ENCODE results near the gene N4BP3.
A peak's percentile ranks its signal among the peaks of the same experiment; 100 is the strongest.

Gene N4BP3

DNA sequence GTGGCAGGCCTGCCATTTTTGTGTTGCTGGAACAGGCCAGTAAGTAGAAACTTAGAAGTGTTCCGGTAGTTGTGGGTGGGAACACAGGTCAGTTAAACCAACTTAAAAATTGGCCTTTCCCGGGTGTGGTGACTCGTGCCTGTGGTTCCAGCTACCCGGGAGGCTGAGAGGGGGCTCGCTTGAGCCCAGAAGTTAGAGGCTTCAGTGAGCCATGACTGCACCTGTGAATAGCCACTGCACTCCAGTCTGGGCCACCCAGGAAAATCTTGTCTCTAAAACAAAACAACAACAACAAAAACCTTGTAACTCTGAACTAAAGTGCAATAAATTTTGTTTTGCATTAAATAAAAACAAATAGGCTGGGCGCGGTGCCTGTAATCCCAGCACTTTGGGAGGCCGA is 41.7 kb downstream of the N4BP3 start:
- no peak overlapping the region for H3K27ac ChIP-seq (ENCODE audit: low read length)
- no peaks in the 10 kb centered on the region for H3K4me1 ChIP-seq (ENCODE audit: insufficient read depth, low read length)
- no peak overlapping the region for H3K4me3 ChIP-seq (ENCODE audit: low read length)
- H3K9ac ChIP-seq (ENCODE audit: low read depth, low read length) = no peak overlapping the region
- no peaks in the 10 kb centered on the region for H3K27me3 ChIP-seq (ENCODE audit: insufficient read depth, low read length)
- no peaks in the 10 kb centered on the region for H3K9me3 ChIP-seq (ENCODE audit: insufficient read depth, low read depth, low read length)
- peaks cover 27% of the 10 kb centered on the region for H3K36me3 ChIP-seq (ENCODE audit: insufficient read depth, low read depth, low read length)

- Histone ChIP-seq H3K27me3 (ENCODE audit: insufficient read depth, low read length) (peaks cover 5% of the 10 kb centered on the region), H3K9me3 (ENCODE audit: insufficient read depth, low read depth, low read length) (no peaks in the 10 kb centered on the region), H3K36me3 (ENCODE audit: insufficient read depth, low read depth, low read length) (no peaks in the 10 kb centered on the region), H3K4me3 (ENCODE audit: low read length) (no peak overlapping the region), H3K27ac (ENCODE audit: low read length) (no peak overlapping the region), H3K9ac (ENCODE audit: low read depth, low read length) (no peak overlapping the region), H3K4me1 (ENCODE audit: insufficient read depth, low read length) (peaks cover 6% of the 10 kb centered on the region; the same call in 1 of the 2 replicates)
Observed at GRCh38 chr5:178160176-178160575, 46.8 kb downstream of the N4BP3 start.

GRCh38 chr5:178162481-178162880 is 49.1 kb downstream of the N4BP3 start:
- Histone ChIP-seq H3K4me1 (ENCODE audit: insufficient read depth, low read length) (peaks cover 6% of the 10 kb centered on the region; the same call in 1 of the 2 replicates), H3K27me3 (ENCODE audit: insufficient read depth, low read length) (peaks cover 5% of the 10 kb centered on the region), H3K9me3 (ENCODE audit: insufficient read depth, low read depth, low read length) (no peaks in the 10 kb centered on the region), H3K9ac (ENCODE audit: low read depth, low read length) (no peak overlapping the region), H3K4me3 (ENCODE audit: low read length) (no peak overlapping the region), H3K27ac (ENCODE audit: low read length) (no peak overlapping the region), H3K36me3 (ENCODE audit: insufficient read depth, low read depth, low read length) (no peaks in the 10 kb centered on the region)

DNA sequence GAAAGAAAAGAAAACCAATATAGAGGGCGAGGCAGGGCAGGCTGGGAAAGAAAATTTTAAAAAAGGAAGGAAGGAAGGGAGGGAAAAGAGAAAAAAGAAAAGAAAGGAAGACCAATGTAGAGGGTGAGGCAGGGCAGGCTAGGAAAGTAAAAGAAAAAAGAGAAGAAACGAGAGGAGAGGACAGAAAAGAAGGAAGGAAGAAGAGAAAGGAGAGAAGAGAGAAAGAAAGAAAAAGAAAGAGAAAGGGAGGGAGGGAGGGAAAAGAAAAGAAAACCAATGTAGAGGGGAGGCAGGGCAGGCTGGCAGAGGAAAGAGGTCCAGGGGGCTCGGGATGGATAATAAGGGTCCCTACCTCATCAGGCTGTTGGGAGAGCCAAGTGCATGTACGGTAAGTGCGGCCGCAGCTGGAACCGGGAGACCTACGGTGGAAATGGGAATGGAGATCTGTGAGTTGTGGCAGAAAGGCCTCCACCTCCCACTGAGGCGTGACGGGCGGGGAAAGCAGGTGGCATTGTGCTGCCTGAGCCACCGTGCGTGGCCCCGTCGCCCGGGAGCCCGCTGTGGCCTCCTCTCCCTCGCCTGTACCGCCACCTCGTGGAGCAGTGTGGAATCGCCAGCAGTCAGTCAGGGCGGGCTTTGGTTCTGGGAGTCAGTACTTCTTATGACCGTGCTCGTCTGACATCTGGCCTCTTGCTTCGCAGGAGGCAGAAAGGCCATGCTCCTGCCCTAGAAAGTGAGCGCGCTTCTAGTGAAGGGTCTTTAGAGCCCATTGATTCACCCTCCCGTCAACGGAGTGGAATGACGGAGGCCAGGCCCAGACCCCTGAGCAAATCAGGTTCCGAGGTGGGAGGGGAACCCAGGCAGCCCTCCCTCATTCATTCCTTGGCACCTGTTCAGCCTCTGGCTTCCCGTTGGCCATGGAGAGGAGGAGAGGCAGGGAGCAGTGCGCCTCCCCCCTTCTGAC is 50.7 kb downstream of the N4BP3 start:
- Histone ChIP-seq H3K27ac (ENCODE audit: low read length) (no peak overlapping the region), H3K9ac (ENCODE audit: low read depth, low read length) (peak overlapping the region; percentile 71; the same call in 1 of the 2 replicates), H3K4me1 (ENCODE audit: insufficient read depth, low read length) (peaks cover 6% of the 10 kb centered on the region; the same call in 1 of the 2 replicates), H3K36me3 (ENCODE audit: insufficient read depth, low read depth, low read length) (no peaks in the 10 kb centered on the region), H3K9me3 (ENCODE audit: insufficient read depth, low read depth, low read length) (no peaks in the 10 kb centered on the region), H3K27me3 (ENCODE audit: insufficient read depth, low read length) (peaks cover 5% of the 10 kb centered on the region), H3K4me3 (ENCODE audit: low read length) (peak overlapping the region; percentile 65)

GRCh38 chr5:178165581-178165980 is 52.2 kb downstream of the N4BP3 start:
- no peak overlapping the region for H3K27ac ChIP-seq (ENCODE audit: low read length)
- H3K4me1 ChIP-seq (ENCODE audit: insufficient read depth, low read length) = peaks cover 6% of the 10 kb centered on the region; the same call in 1 of the 2 replicates

DNA sequence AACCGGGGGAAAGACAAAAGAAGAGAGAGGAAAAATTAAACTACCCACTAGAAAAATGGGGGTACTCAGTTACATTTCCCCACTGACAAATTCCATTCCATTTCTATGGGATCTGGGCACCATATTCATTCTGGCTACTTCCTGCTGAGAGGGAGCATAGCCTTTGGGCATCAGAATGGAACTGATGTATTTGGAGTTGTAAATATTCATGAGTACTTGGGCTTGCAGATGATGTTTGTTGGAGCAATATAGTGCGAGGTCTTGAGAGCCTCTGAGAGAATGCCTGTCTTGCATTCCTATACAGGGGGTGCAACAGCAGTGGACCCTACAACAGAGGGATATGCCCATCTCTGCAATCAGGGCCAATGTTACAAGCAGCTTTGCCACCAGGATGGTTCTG is 57.1 kb downstream of the N4BP3 start:
- H3K36me3 ChIP-seq (ENCODE audit: insufficient read depth, low read depth, low read length) = no peaks in the 10 kb centered on the region
- H3K27me3 ChIP-seq (ENCODE audit: insufficient read depth, low read length) = no peaks in the 10 kb centered on the region
- H3K9ac ChIP-seq (ENCODE audit: low read depth, low read length) = no peak overlapping the region
- H3K4me3 ChIP-seq (ENCODE audit: low read length) = no peak overlapping the region
- no peaks in the 10 kb centered on the region for H3K9me3 ChIP-seq (ENCODE audit: insufficient read depth, low read depth, low read length)
- no peaks in the 10 kb centered on the region for H3K4me1 ChIP-seq (ENCODE audit: insufficient read depth, low read length)
- H3K27ac ChIP-seq (ENCODE audit: low read length) = no peak overlapping the region

More at GRCh38 chr5:178165581-178165980, 52.2 kb downstream of the N4BP3 start:
- H3K9ac ChIP-seq (ENCODE audit: low read depth, low read length) = no peak overlapping the region
- H3K4me3 ChIP-seq (ENCODE audit: low read length) = no peak overlapping the region
- peaks cover 5% of the 10 kb centered on the region for H3K27me3 ChIP-seq (ENCODE audit: insufficient read depth, low read length)
- H3K9me3 ChIP-seq (ENCODE audit: insufficient read depth, low read depth, low read length) = no peaks in the 10 kb centered on the region
- no peaks in the 10 kb centered on the region for H3K36me3 ChIP-seq (ENCODE audit: insufficient read depth, low read depth, low read length)

GRCh38 chr5:178174456-178174855 is 61.1 kb downstream of the N4BP3 start:
- no peak overlapping the region for H3K27ac ChIP-seq (ENCODE audit: low read length)
- peaks cover 6% of the 10 kb centered on the region; the same call in 1 of the 2 replicates for H3K4me1 ChIP-seq (ENCODE audit: insufficient read depth, low read length)
- no peaks in the 10 kb centered on the region for H3K36me3 ChIP-seq (ENCODE audit: insufficient read depth, low read depth, low read length)
- no peaks in the 10 kb centered on the region for H3K9me3 ChIP-seq (ENCODE audit: insufficient read depth, low read depth, low read length)
- H3K4me3 ChIP-seq (ENCODE audit: low read length) = no peak overlapping the region
- no peaks in the 10 kb centered on the region for H3K27me3 ChIP-seq (ENCODE audit: insufficient read depth, low read length)
- no peak overlapping the region for H3K9ac ChIP-seq (ENCODE audit: low read depth, low read length)

All from iPS-20b (cell line).